Adrenal gland (tissue), 12 donors: ENCODE results near the gene NUBP2. TPM values are rescaled to one million over a fixed set of nuclear protein-coding genes. Genes with fewer than 3 reads are reported as not detected.

ENCODE experiments used
- DNase-seq, 7 donors: peaks; one replicate each; pipeline ENCODE4 v3.0.0-alpha.2; 2019 to 2020
- H3K27ac ChIP-seq, 5 donors: fragments of 200-600 bp; sonication (generic) in 4 of 5; 1 replicate in 3 of 5; 2 replicates in 2 of 5; pipeline versions ENCODE4 v1.5.1 to v1.8.0; 2016 to 2020; ENCODE audit warnings: mild to moderate bottlenecking in 1 of 5
- H3K27me3 ChIP-seq: fragments of 200-600 bp; 2 replicates; pipeline ENCODE4 v1.8.0; 2021
- H3K36me3 ChIP-seq, 2 donors: fragments of 200-600 bp; replicated peaks in 1 of 2; 1 replicate in 1 of 2; 2 replicates in 1 of 2; pipeline versions ENCODE4 v1.5.1 to v1.8.0; 2018 to 2022
- H3K4me1 ChIP-seq, 2 donors: fragments of 200-600 bp; replicated peaks in 1 of 2; 1 replicate in 1 of 2; 2 replicates in 1 of 2; pipeline versions ENCODE4 v1.5.1 to v1.8.0; 2018 to 2021
- H3K4me3 ChIP-seq, 4 donors: fragments of 200-600 bp; sonication (generic) in 3 of 4; one replicate each; pipeline ENCODE4 v1.5.1; 2016 to 2018
- H3K9me3 ChIP-seq, 3 donors: fragments of 200-600 bp; sonication (generic) in 1 of 3; replicated peaks in 1 of 3; 1 replicate in 2 of 3; 2 replicates in 1 of 3; pipeline versions ENCODE4 v1.5.1 to v1.8.0; 2016 to 2021
- POLR2A ChIP-seq, 2 donors: fragments of 450-650 bp; IDR thresholded peaks; one replicate each; pipeline ENCODE4 v1.6.1; 2017; ENCODE audit warnings: antibody characterized with exemption in 2 of 2, mild to moderate bottlenecking in 2 of 2, moderate library complexity in 1 of 2
- WGBS, 4 donors: extraction: QIAGEN DNeasy Blood & Tissue Kit in 2 of 4; methylation state at CpG; one replicate each; pipeline versions ENCODE4 v1.1.5 to v1.1.7; 2013 to 2017; 5-methylcytosine and 5-hydroxymethylcytosine counted together
- intact Hi-C, 2 donors: fragments of 100-400 bp; cut with DNase I; formaldehyde crosslinking; loops; one replicate each; pipeline versions ENCODE4 v1.14.1 to v1.15.0; 2022 to 2023
- polyA plus RNA-seq, 3 donors: library from polyadenylated mRNA; stranded (reverse); fragments of 200-250 nt in 2 of 3; fragments of 350-450 nt in 1 of 3; fragmentation: Illumina TruSeq in 1 of 3; extraction: RNeasy Lipid Tissue Mini Kit (QIAGEN cat#74804) in 1 of 3; gene quantifications; one replicate each; pipeline ENCODE4 v1.2.3, GENCODE V29; 2013 to 2014
- total RNA-seq, 9 donors: library from RNA; depleted of rRNA in 4 of 9; stranded (reverse); fragments of >200 nt in 4 of 9; fragments of 120-200 nt in 1 of 9; fragmentation: NEBNext Ultra II Directional in 1 of 9; extraction: Animal tissue kit (Norgen Biotek cat#: 25700) in 1 of 9; gene quantifications; one replicate each; pipeline versions ENCODE4 v1.1.0 to v1.2.4, GENCODE V29; 2013 to 2023
- TF ChIP-seq, protein P1 (sequence below), 6 experiments: fragments of 450-650 bp in 4 of 6; fragments of 200-600 bp in 2 of 6; sonication (generic) in 1 of 6; IDR thresholded peaks; 1 replicate in 5 of 6; 2 replicates in 1 of 6; pipeline versions ENCODE4 v1.5.1 to v1.8.0; 2016 to 2021; ENCODE audit warnings: antibody characterized with exemption in 6 of 6, mild to moderate bottlenecking in 2 of 6, moderate library complexity in 1 of 6
- donor health status: healthy with polysubstance abuse.
- donor health status: Bipolar disorder and iron deficiency.
- donor health status: DM: yes; HTN: yes; CAD: no.
- donor health status: DM: no; HTN: no; CAD: no.
- donor health status: DM: no; HTN: no; CAD: no.
- donor health status: DM: yes; HTN: yes; CAD: no.

NUBP2 gene
- total and polyA plus RNA-seq, 12 donors: 3.0 to 252 (median 78.7) TPM

- no peaks in the 10 kb centered on the region for H3K27me3 ChIP-seq
- TF ChIP-seq, protein P1, sequence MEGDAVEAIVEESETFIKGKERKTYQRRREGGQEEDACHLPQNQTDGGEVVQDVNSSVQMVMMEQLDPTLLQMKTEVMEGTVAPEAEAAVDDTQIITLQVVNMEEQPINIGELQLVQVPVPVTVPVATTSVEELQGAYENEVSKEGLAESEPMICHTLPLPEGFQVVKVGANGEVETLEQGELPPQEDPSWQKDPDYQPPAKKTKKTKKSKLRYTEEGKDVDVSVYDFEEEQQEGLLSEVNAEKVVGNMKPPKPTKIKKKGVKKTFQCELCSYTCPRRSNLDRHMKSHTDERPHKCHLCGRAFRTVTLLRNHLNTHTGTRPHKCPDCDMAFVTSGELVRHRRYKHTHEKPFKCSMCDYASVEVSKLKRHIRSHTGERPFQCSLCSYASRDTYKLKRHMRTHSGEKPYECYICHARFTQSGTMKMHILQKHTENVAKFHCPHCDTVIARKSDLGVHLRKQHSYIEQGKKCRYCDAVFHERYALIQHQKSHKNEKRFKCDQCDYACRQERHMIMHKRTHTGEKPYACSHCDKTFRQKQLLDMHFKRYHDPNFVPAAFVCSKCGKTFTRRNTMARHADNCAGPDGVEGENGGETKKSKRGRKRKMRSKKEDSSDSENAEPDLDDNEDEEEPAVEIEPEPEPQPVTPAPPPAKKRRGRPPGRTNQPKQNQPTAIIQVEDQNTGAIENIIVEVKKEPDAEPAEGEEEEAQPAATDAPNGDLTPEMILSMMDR (IDR thresholded peaks at IDR 0.05): no peak
- no peak for TF ChIP-seq POLR2A (IDR thresholded peaks at IDR 0.05)
- no peaks in the 10 kb centered on the region for H3K9me3 ChIP-seq
- no peaks in the 10 kb centered on the region for H3K4me1 ChIP-seq
- intact Hi-C loops: loop anchor here in 1 of 2 donors (10.0 kb wide), 1 partner anchor 71 kb away; the partner anchor contains the start of gene JPT2
- DNase-seq: no peak
- no peak overlapping the region for H3K4me3 ChIP-seq
- H3K27ac ChIP-seq: no peak overlapping the region
- 90 to 95% (median 94%) methylated on average over 17 to 29 of the region's 29 CpGs for WGBS, 4 donors
- peaks cover 0 to 71% of the 10 kb centered on the region in 2 donors for H3K36me3 ChIP-seq
Observed at GRCh38 chr16:1745900-1746692, 36.7 kb upstream of the NUBP2 start.

DNA sequence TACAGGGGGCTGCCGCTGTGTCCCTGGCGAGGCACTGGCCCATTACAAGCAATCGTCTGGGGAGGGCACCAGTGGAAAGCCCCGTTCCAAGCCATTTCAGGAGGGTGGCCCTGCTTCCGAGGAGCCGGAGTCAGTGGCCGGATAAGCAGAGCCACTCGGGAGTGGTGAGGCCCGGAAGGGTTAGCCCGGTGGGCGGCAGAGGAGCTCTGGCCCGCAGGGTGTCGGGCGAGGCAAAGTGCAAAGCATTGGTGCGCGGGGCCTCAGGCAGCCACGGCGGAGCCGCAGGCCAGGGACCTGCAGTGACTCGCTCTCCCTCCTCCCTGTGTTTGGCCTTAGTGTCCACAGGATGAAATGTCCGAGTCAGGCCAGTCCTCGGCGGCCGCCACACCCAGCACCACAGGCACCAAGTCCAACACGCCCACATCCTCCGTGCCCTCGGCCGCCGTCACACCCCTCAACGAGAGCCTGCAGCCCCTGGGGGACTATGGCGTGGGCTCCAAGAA lies 36.0 kb upstream of the NUBP2 start:
- Histone ChIP-seq H3K4me1 (no peaks in the 10 kb centered on the region), H3K27me3 (no peaks in the 10 kb centered on the region), H3K4me3 (no peak overlapping the region), H3K9me3 (no peaks in the 10 kb centered on the region), H3K36me3 (peaks cover 0 to 74% of the 10 kb centered on the region in 2 donors), H3K27ac (no peak overlapping the region)
- TF ChIP-seq, protein P1 (IDR thresholded peaks at IDR 0.05): no peak
- TF ChIP-seq POLR2A (IDR thresholded peaks at IDR 0.05): no peak
- WGBS, 4 donors: 92 to 93% (median 93%) methylated on average over 10 to 31 of the region's 31 CpGs
- intact Hi-C loops: loop anchor here in 1 of 2 donors (10.0 kb wide), 1 partner anchor 72 kb away; the partner anchor contains the start of gene JPT2
- no peak for DNase-seq

- 60 to 88% (median 85%) methylated on average over 2 to 11 of the region's 11 CpGs for WGBS, 4 donors
- peaks cover 0 to 86% of the 10 kb centered on the region in 2 donors for H3K36me3 ChIP-seq
- intact Hi-C loops: loop anchor here in 1 of 2 donors (10.0 kb wide), 1 partner anchor 73 kb away; the partner anchor contains the start of gene JPT2
Observed at GRCh38 chr16:1747934-1748333, 34.8 kb upstream of the NUBP2 start.

More at GRCh38 chr16:1747934-1748333, 34.8 kb upstream of the NUBP2 start:
- Histone ChIP-seq H3K4me3 (no peak overlapping the region), H3K9me3 (no peaks in the 10 kb centered on the region), H3K4me1 (no peaks in the 10 kb centered on the region), H3K27me3 (no peaks in the 10 kb centered on the region), H3K27ac (no peak overlapping the region)
- no peak for TF ChIP-seq POLR2A (IDR thresholded peaks at IDR 0.05)
- TF ChIP-seq, protein P1 (IDR thresholded peaks at IDR 0.05): no peak
- DNase-seq: no peak
